ENCODE measurements around the gene BCL10. TPM values are rescaled to one million over a fixed set of nuclear protein-coding genes. Genes with fewer than 3 reads are reported as not detected.

The BCL10 gene
- total RNA-seq, 1 experiment from 2014 or later: 26.1 TPM

- H4K5ac ChIP-seq (ENCODE audit: insufficient read length, low read depth, low read length): no peak overlapping the region
- no peak overlapping the region for H3K4ac ChIP-seq (ENCODE audit: low read depth, low read length)
- H3T11ph ChIP-seq (ENCODE audit: low read length): no peak overlapping the region
- H2BK5ac ChIP-seq (ENCODE audit: insufficient read length, low read length): no peak overlapping the region
- Mint-ChIP-seq H3K4me3 (no peak overlapping the region), H3K27ac (no peak overlapping the region), H3K27me3 (ENCODE audit: low read depth) (no peaks in the 10 kb centered on the region), H3K4me1 (peaks cover 14 to 17% of the 10 kb centered on the region in 2 experiments), H3K9me3 (peaks cover 17 to 19% of the 10 kb centered on the region in 2 experiments), H3K36me3 (ENCODE audit: insufficient read depth in 1 of 3, low read depth in 3 of 3) (peaks cover 19 to 27% (median 20%) of the 10 kb centered on the region in 3 experiments)
- no peaks in the 10 kb centered on the region for H3K79me1 ChIP-seq (ENCODE audit: insufficient read depth, low read depth, low read length, poor library complexity, severe bottlenecking)
- DNase-seq: no peak
- no peak overlapping the region for H3K9ac ChIP-seq (ENCODE audit: extremely low read depth, insufficient read length, low read length)
- no peak overlapping the region for H3K4me2 ChIP-seq (ENCODE audit: insufficient read depth, insufficient read length, low read length)
- no peaks in the 10 kb centered on the region; the same call in 1 of the 2 replicates for H3K4me1 ChIP-seq (ENCODE audit: insufficient read depth, low read length)
- H2BK20ac ChIP-seq (ENCODE audit: low read depth, low read length, poor library complexity, severe bottlenecking): no peak overlapping the region
- no peak overlapping the region for H2AFZ ChIP-seq (ENCODE audit: low read length)
- no peak overlapping the region for H2BK12ac ChIP-seq (ENCODE audit: insufficient read length, low read depth, low read length)
- no peaks in the 10 kb centered on the region for H3K9me3 ChIP-seq (ENCODE audit: control insufficient read depth, low read depth, low read length)
- H3K23ac ChIP-seq (ENCODE audit: insufficient read length, low read depth, low read length): no peak overlapping the region
- H2BK120ac ChIP-seq (ENCODE audit: low read depth, low read length, poor library complexity, severe bottlenecking): no peak overlapping the region
- no peak overlapping the region for H4K8ac ChIP-seq (replicated peaks; ENCODE audit: insufficient read length, low read depth, low read length)
- no peak overlapping the region for H2BK15ac ChIP-seq (ENCODE audit: low read depth, low read length)
- H4K20me1 ChIP-seq (ENCODE audit: control insufficient read depth, insufficient read depth, insufficient read length): no peaks in the 10 kb centered on the region
- no peak for TF ChIP-seq CTCF (conservative IDR thresholded peaks at IDR 0.05)
- no peak overlapping the region for H2AK5ac ChIP-seq (ENCODE audit: insufficient read length, low read length)
- no CpG with 5 or more reads among the region's 1 CpG for WGBS (ENCODE audit: extremely low coverage, insufficient read length, low lambda C conversion rate)
- H3K27ac ChIP-seq (ENCODE audit: insufficient read length, low read depth, low read length): no peak overlapping the region
- H3K23me2 ChIP-seq (ENCODE audit: insufficient read length, low read depth, low read length, poor library complexity, severe bottlenecking): no peaks in the 10 kb centered on the region
- H3K27me3 ChIP-seq (ENCODE audit: insufficient read depth, low read length): no peaks in the 10 kb centered on the region
- no peak overlapping the region for H3K14ac ChIP-seq (ENCODE audit: insufficient read depth, low read length)
- H3K18ac ChIP-seq (ENCODE audit: insufficient read length, low read depth, low read length): no peak overlapping the region
- no peak overlapping the region for H4K91ac ChIP-seq (ENCODE audit: insufficient read length, low read depth, low read length)
- H3K79me2 ChIP-seq (ENCODE audit: insufficient read depth, low read length): no peaks in the 10 kb centered on the region
- H3K56ac ChIP-seq (ENCODE audit: insufficient read length, low read depth, low read length): no peak overlapping the region
These were observed 30.5 kb downstream of the BCL10 start for GRCh38 chr1:85245891-85246290.

Data from H9 (cell line).